Endothelial cell of umbilical vein (primary cell): Measurements from ENCODE around the gene ZNF764. TPM values are rescaled to one million over a fixed set of nuclear protein-coding genes. Genes with fewer than 3 reads are reported as not detected.

Experiments used
- BruUV-seq: library from RNA; stranded (reverse); fragments of 400-500 nt; replicated peaks from 2 replicates; lab custom pipeline; 2021; lab: Mats Ljungman, UMichigan
- CTCF ChIA-PET: fragments of 300-600, 350-600 bp; sonication (Branson Sonifier 250); formaldehyde crosslinking; loops from one replicate; lab custom pipeline; 2021; ENCODE audit warnings: antibody characterized with exemption, inconsistent platforms; lab: Charles Lee
- POLR2A ChIA-PET: fragments of 300-600, 350-600 bp; sonication (Branson Sonifier 250); formaldehyde crosslinking; loops from one replicate; lab custom pipeline; 2021; ENCODE audit warnings: antibody characterized with exemption, inconsistent platforms; lab: Charles Lee
- DNase-seq: peaks from one replicate; pipeline ENCODE4 v3.0.0-alpha.2; 2011; ENCODE audit warnings: low read depth, low spot score
- FAIRE-seq: peaks from 2 replicates; lab custom pipeline; 2011; peaks lifted over from hg19 to GRCh38; lab: Jason Lieb, UNC
- H2AFZ ChIP-seq: 2 replicates; pipeline ENCODE4 v1.6.0; 2012; ENCODE audit warnings: low read depth, low read length, control low read depth, inconsistent platforms
- H3K27ac ChIP-seq: 2 replicates; pipeline ENCODE4 v1.5.1; 2011; ENCODE audit warnings: low read depth, mild to moderate bottlenecking, control low read depth, low read length, moderate library complexity; ENCODE audit not compliant: insufficient read depth
- H3K27me3 ChIP-seq, 2 experiments: 2 replicates each; pipeline versions ENCODE4 v1.6.0 to v1.6.1; 2011; ENCODE audit warnings: low read length in 2 of 2, mixed read lengths in 1 of 2; ENCODE audit not compliant: control insufficient read depth in 2 of 2, insufficient read depth in 2 of 2
- H3K36me3 ChIP-seq, 2 experiments: 2 replicates in 1 of 2; 3 replicates in 1 of 2; pipeline ENCODE4 v1.5.1; 2011; ENCODE audit warnings: low read length in 2 of 2, mild to moderate bottlenecking in 1 of 2, moderate library complexity in 1 of 2; ENCODE audit not compliant: control insufficient read depth in 2 of 2, insufficient read depth in 2 of 2; ENCODE audit errors: extremely low read depth in 1 of 2
- H3K4me1 ChIP-seq: 3 replicates; pipeline ENCODE4 v1.5.1; 2011; ENCODE audit warnings: mild to moderate bottlenecking, low read length; ENCODE audit not compliant: control insufficient read depth, insufficient read depth; ENCODE audit errors: extremely low read depth
- H3K4me2 ChIP-seq: 2 replicates; pipeline ENCODE4 v1.6.1; 2011; ENCODE audit warnings: low read length, control low read depth, mixed read lengths; ENCODE audit not compliant: insufficient read depth
- H3K4me3 ChIP-seq, 3 experiments: fragments of 200-600 bp in 1 of 3; sonication (generic), shearing (Covaris generic) in 1 of 3; replicated peaks in 1 of 3; 2 replicates each; pipeline ENCODE4 v1.5.1; 2011 to 2016; ENCODE audit warnings: control low read depth in 3 of 3, low read length in 3 of 3, mild to moderate bottlenecking in 2 of 3, inconsistent platforms in 1 of 3, low read depth in 1 of 3, moderate library complexity in 1 of 3; ENCODE audit not compliant: insufficient read depth in 1 of 3
- H3K79me2 ChIP-seq: 2 replicates; pipeline ENCODE4 v1.6.0; 2012; ENCODE audit warnings: low read length, inconsistent platforms; ENCODE audit not compliant: control insufficient read depth, insufficient read depth
- H3K9ac ChIP-seq: replicated peaks from 2 replicates; pipeline ENCODE3; 2011; ENCODE audit warnings: low read length, control low read depth; ENCODE audit not compliant: insufficient read depth; ENCODE audit errors: extremely low read depth
- H3K9me1 ChIP-seq: replicated peaks from 3 replicates; pipeline ENCODE4 v1.6.0; 2011; ENCODE audit warnings: mild to moderate bottlenecking, low read length; ENCODE audit not compliant: control insufficient read depth, insufficient read depth; ENCODE audit errors: extremely low read depth
- H3K9me3 ChIP-seq: replicated peaks from 2 replicates; pipeline ENCODE4 v1.5.1; 2012; ENCODE audit warnings: low read length, inconsistent platforms; ENCODE audit not compliant: control insufficient read depth, insufficient read depth
- H4K20me1 ChIP-seq: replicated peaks from 2 replicates; pipeline ENCODE3; 2011; ENCODE audit warnings: mild to moderate bottlenecking, low read length; ENCODE audit not compliant: control insufficient read depth, insufficient read depth; ENCODE audit errors: extremely low read depth
- CTCF ChIP-seq, 2 donors: IDR thresholded peaks; 1 replicate in 1 of 2; 2 replicates in 1 of 2; pipeline ENCODE4 v1.5.1; 2011; ENCODE audit warnings: low read length in 2 of 2, mild to moderate bottlenecking in 2 of 2, moderate library complexity in 2 of 2, control low read depth in 1 of 2, inconsistent platforms in 1 of 2, low read depth in 1 of 2; ENCODE audit not compliant: insufficient read depth in 1 of 2; ENCODE audit errors: extremely low read depth in 1 of 2
- EZH2 ChIP-seq: IDR thresholded peaks from 2 replicates; pipeline ENCODE4 v1.6.1; 2012; ENCODE audit warnings: borderline replicate concordance, low read depth, mild to moderate bottlenecking, moderate library complexity, low read length, inconsistent platforms; ENCODE audit not compliant: severe bottlenecking
- FOS ChIP-seq: IDR thresholded peaks from 2 replicates; pipeline ENCODE4 v1.6.1; 2011; ENCODE audit warnings: mild to moderate bottlenecking, low read length, moderate library complexity, borderline replicate concordance; ENCODE audit not compliant: insufficient read depth
- GATA2 ChIP-seq: IDR thresholded peaks from 2 replicates; pipeline ENCODE4 v1.7.0; 2011; ENCODE audit warnings: low read depth, mild to moderate bottlenecking, moderate library complexity, mixed read lengths, low read length; ENCODE audit not compliant: insufficient read length, insufficient read depth
- JUN ChIP-seq: IDR thresholded peaks from 2 replicates; pipeline ENCODE4 v1.6.1; 2011; ENCODE audit warnings: borderline replicate concordance, low read depth; ENCODE audit not compliant: insufficient read length, insufficient read depth
- MYC ChIP-seq: IDR thresholded peaks from one replicate; pipeline ENCODE4 v1.6.1; 2011; ENCODE audit warnings: mild to moderate bottlenecking, low read depth, low read length
- POLR2A ChIP-seq: IDR thresholded peaks from 2 replicates; pipeline ENCODE4 v1.6.1; 2012; ENCODE audit warnings: low read depth, mild to moderate bottlenecking, control low read depth, low read length
- POLR2AphosphoS5 ChIP-seq: IDR thresholded peaks from 2 replicates; pipeline ENCODE4 v1.6.1; 2012; ENCODE audit warnings: low read depth, mild to moderate bottlenecking, control low read depth, low read length, moderate library complexity; ENCODE audit not compliant: insufficient read depth
- dilution Hi-C: fragments of 300-500 bp; cut with MboI; formaldehyde crosslinking; loops from one replicate; pipeline ENCODE4 v1.15.0; 2019; ENCODE audit warnings: low sequenced_read_pairs; ENCODE audit not compliant: extremely low pct_ligation_motif_present
- intact Hi-C: fragments of 100-400 bp; cut with micrococcal nuclease; formaldehyde crosslinking; loops from one replicate; pipeline ENCODE4 v1.10.0; 2022
- polyA plus RNA-seq, 4 experiments: library from polyadenylated mRNA; depleted of rRNA in 3 of 4; stranded (reverse) in 3 of 4; unstranded in 1 of 4; fragments of >200 nt; gene quantifications; 2 replicates each; pipeline versions ENCODE4 v1.2.1 to v1.2.3, GENCODE V29; 2011 to 2012; ENCODE audit warnings: missing spikeins in 1 of 4
- total RNA-seq: library from RNA; stranded (reverse); gene quantifications from 2 replicates; pipeline ENCODE4 v1.2.3, GENCODE V29; 2021
- TF ChIP-seq, protein P1 (sequence below): IDR thresholded peaks from 2 replicates; pipeline ENCODE4 v1.6.1; 2011; ENCODE audit not compliant: insufficient read depth, insufficient read length

The ZNF764 gene
- total and polyA plus RNA-seq, 2 donors (not counting 3 experiments of a cell fraction or from before 2014, with no cell fraction given) = 5.0 to 12.1 TPM

DNA sequence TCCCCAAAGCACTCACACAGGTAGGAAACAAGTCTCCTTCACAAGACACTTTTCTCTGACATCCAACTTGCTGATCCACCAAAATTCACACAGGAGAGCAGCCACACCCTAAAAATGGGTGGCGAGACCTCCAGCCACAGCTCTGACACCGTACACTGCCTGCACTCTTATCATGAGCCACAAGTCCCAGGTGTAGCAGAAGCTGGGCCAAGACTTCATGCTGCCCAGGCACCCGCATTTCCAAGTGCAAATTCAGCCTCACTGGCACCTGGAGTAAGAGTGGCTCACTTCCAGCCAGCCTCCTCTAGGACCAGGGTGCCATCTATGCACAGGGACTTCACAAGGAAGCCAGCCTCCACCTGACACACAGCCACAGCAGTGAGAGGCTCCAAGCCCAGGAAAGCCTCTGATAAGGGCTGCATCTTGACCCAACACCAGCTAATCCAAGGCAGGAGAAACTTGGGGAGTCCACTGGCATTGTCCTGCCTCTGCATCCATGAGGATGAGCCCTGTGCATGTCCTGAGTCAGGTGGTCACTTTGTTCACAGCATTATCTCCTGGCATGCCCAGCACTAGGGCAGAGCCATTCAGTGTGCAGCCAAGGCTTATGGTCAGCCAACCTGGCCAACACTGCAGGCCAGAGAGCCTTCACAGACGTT lies 29.2 kb downstream of the ZNF764 start:
- Histone ChIP-seq H3K36me3 (peaks cover 0 to 2% of the 10 kb centered on the region in 2 experiments), H3K4me1 (peaks cover 4% of the 10 kb centered on the region), H3K4me2 (no peak overlapping the region), H3K9ac (no peak overlapping the region), H3K79me2 (no peaks in the 10 kb centered on the region), H3K9me1 (no peaks in the 10 kb centered on the region), H3K4me3 (no peak overlapping the region), H3K27me3 (no peaks in the 10 kb centered on the region), H2AFZ (no peak overlapping the region), H3K27ac (no peak overlapping the region), H3K9me3 (no peaks in the 10 kb centered on the region), H4K20me1 (no peaks in the 10 kb centered on the region)
- DNase-seq (no peak), FAIRE-seq (no peak)
- ChIA-PET CTCF (interaction anchor here (1.0 to 2.3 kb wide), 2 partner anchors 69 to 99 kb away, joined by 3 to 8 read pairs; partner anchors contain the start of gene DCTPP1), POLR2A (no interaction called here)
- intact Hi-C loops (loop anchor here (5.0 kb wide), 2 partner anchors 128 to 168 kb away; partner anchors contain the start of genes FBRS and SRCAP), dilution Hi-C loops (no loop called here)
- TF ChIP-seq MYC = no peak
- TF ChIP-seq FOS = no peak
- TF ChIP-seq GATA2 = no peak
- TF ChIP-seq CTCF (IDR thresholded peaks at IDR 0.05; ENCODE audit: extremely low read depth in 1 of 2, insufficient read depth in 1 of 2, low read depth in 1 of 2, low read length in 2 of 2) = no peak
- no peak for TF ChIP-seq POLR2A
- TF ChIP-seq, protein P1, sequence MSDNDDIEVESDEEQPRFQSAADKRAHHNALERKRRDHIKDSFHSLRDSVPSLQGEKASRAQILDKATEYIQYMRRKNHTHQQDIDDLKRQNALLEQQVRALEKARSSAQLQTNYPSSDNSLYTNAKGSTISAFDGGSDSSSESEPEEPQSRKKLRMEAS = no peak
- no peak for TF ChIP-seq EZH2
- no peak for TF ChIP-seq JUN
- no peak for TF ChIP-seq POLR2AphosphoS5
- BruUV-seq = no TSS peak
